HepG2 (cell line): ENCODE measurements around the gene STARD10. TPM values are rescaled to one million over a fixed set of nuclear protein-coding genes. Genes with fewer than 3 reads are reported as not detected.

ENCODE experiments used
- DMTF1 ChIP-seq: sonication (generic); formaldehyde crosslinking; IDR thresholded peaks from 2 replicates; pipeline ENCODE4 v1.4.0; 2020; ENCODE audit warnings: mild to moderate bottlenecking, missing genetic modification reagents
- DR1 ChIP-seq: sonication (generic); formaldehyde crosslinking; IDR thresholded peaks from 2 replicates; pipeline ENCODE4 v1.8.0; 2021; ENCODE audit warnings: mild to moderate bottlenecking, missing genetic modification reagents, inconsistent platforms
- HOMEZ ChIP-seq: IDR thresholded peaks from 2 replicates; pipeline ENCODE4 v1.6.1; 2016; ENCODE audit warnings: low read depth
- NCOA2 ChIP-seq: sonication (generic); formaldehyde crosslinking; IDR thresholded peaks from 2 replicates; pipeline ENCODE4 v1.8.0; 2022; ENCODE audit warnings: inconsistent platforms
- NFAT5 ChIP-seq: sonication (generic); formaldehyde crosslinking; IDR thresholded peaks from 2 replicates; pipeline ENCODE4 v1.4.0; 2020; ENCODE audit warnings: missing genetic modification reagents
- ZBTB14 ChIP-seq: sonication (generic); formaldehyde crosslinking; IDR thresholded peaks from 2 replicates; pipeline ENCODE4 v1.4.0; 2020; ENCODE audit warnings: missing genetic modification reagents
- ZBTB34 ChIP-seq: sonication (generic); formaldehyde crosslinking; IDR thresholded peaks from 2 replicates; pipeline ENCODE4 v1.8.0; 2022; ENCODE audit warnings: mild to moderate bottlenecking, missing genetic modification reagents
- ZBTB39 ChIP-seq: sonication (generic); formaldehyde crosslinking; IDR thresholded peaks from 2 replicates; pipeline ENCODE4 v1.5.0; 2020; ENCODE audit warnings: missing genetic modification reagents
- ZFAT ChIP-seq: sonication (generic); formaldehyde crosslinking; conservative IDR thresholded peaks from 2 replicates; pipeline ENCODE4 v1.8.1; 2023; ENCODE audit warnings: missing genetic modification reagents, inconsistent platforms
- ZNF12 ChIP-seq: sonication (generic); formaldehyde crosslinking; IDR thresholded peaks from 2 replicates; pipeline ENCODE4 v1.5.0; 2020; ENCODE audit warnings: missing genetic modification reagents
- ZNF589 ChIP-seq: sonication (generic); formaldehyde crosslinking; conservative IDR thresholded peaks from 2 replicates; pipeline ENCODE4 v1.8.0; 2022; ENCODE audit warnings: mild to moderate bottlenecking, moderate library complexity, missing genetic modification reagents
- ZNF770 ChIP-seq: sonication (generic); formaldehyde crosslinking; IDR thresholded peaks from 2 replicates; pipeline ENCODE4 v1.5.0; 2020; ENCODE audit warnings: mild to moderate bottlenecking, missing genetic modification reagents
- polyA plus RNA-seq, 8 experiments: library from polyadenylated mRNA; depleted of rRNA in 3 of 8; stranded (reverse) in 7 of 8; unstranded in 1 of 8; fragments of >200 nt; fragmentation: Illumina TruSeq in 4 of 8; extraction: Trizol in 4 of 8; gene quantifications; 2 replicates each; pipeline versions ENCODE4 v1.2.1 to v1.2.3, GENCODE V29; 2011 to 2016; ENCODE audit warnings: low read depth in 4 of 8, missing spikeins in 1 of 8, mixed read lengths in 1 of 8; ENCODE audit not compliant: insufficient read depth in 1 of 8
- total RNA-seq, 5 experiments: library from RNA; depleted of rRNA; stranded (reverse); fragments of >200 nt; fragmentation: Illumina TruSeq; extraction: Trizol; gene quantifications; 2 replicates each; pipeline ENCODE4 v1.2.3, GENCODE V29; 2016; ENCODE audit warnings: low read depth in 1 of 5

Gene STARD10
- total and polyA plus RNA-seq, 2 of the 13 experiments (the other 11 are each of a cell fraction or from before 2014, with no cell fraction given) = 260 to 341 TPM

- TF ChIP-seq ZBTB14 (CRISPR knock-in tag) (peak; percentile 53; the same call in 1 of the 2 replicates), DR1 (CRISPR knock-in tag) (peak; percentile 81), DMTF1 (CRISPR knock-in tag) (no peak), ZNF770 (CRISPR knock-in tag) (peak; percentile 64), NFAT5 (CRISPR knock-in tag) (no peak; the same call in 1 of the 2 replicates), HOMEZ (CRISPR knock-in tag) (0 out of 2 replicates have a peak, but pooled peaks have one; percentile 23), ZBTB34 (CRISPR knock-in tag) (no peak), ZBTB39 (CRISPR knock-in tag) (no peak), ZNF589 (CRISPR knock-in tag) (no peak), ZFAT (CRISPR knock-in tag) (no peak), NCOA2 (no peak), ZNF12 (no peak)
These were observed 20.0 kb upstream of the STARD10 start (continued) for GRCh38 chr11:72813740-72814285.
